ENCODE measurements around the gene CDKAL1. TPM values are rescaled to one million over a fixed set of nuclear protein-coding genes. Genes with fewer than 3 reads are reported as not detected.
A peak's percentile ranks its signal among the peaks of the same experiment; 100 is the strongest.

The CDKAL1 gene
- total RNA-seq (2021; fragmentation: NEBNext Ultra II Directional; extraction: Animal tissue kit (Norgen Biotek cat#: 25700)) (22.7 and 24.6 TPM in 2 replicates), polyA plus RNA-seq (2011; rRNA removed) (6.1 and 8.4 TPM in 2 replicates), polyA minus RNA-seq (2011; rRNA and poly(A)+ RNA removed) (17.8 and 21.7 TPM in 2 replicates)
- 8.2 TPM for polyA plus RNA-seq (2011; cell fraction: cytosol; rRNA removed)
- 3.6 TPM for polyA plus RNA-seq (2011; cell fraction: nucleus; rRNA removed)
- polyA plus RNA-seq (2012, experiment 1 of 2): 8.1 to 12.6 TPM (median 9.7 TPM) in 4 replicates
- 2.0 TPM for polyA plus RNA-seq (2012, experiment 2 of 2)
- 10.5 TPM for polyA plus RNA-seq (2013, experiment 1 of 2)
- 10.0 TPM for polyA plus RNA-seq (2013, experiment 2 of 2)
- polyA minus RNA-seq (2011; cell fraction: cytosol; rRNA and poly(A)+ RNA removed): 16.1 TPM
- 21.9 TPM for polyA minus RNA-seq (2011; cell fraction: nucleus; rRNA and poly(A)+ RNA removed)
- long read RNA-seq, experiment 1, partial matches to known transcripts: 0 of 6 reads
- long read RNA-seq, experiment 1, other reads (novel, unspliced or antisense): 4 of 6 reads
- long read RNA-seq, experiment 2, partial matches to known transcripts: 0 of 8 reads
- long read RNA-seq, experiment 2, other reads (novel, unspliced or antisense): 7 of 8 reads

DNA sequence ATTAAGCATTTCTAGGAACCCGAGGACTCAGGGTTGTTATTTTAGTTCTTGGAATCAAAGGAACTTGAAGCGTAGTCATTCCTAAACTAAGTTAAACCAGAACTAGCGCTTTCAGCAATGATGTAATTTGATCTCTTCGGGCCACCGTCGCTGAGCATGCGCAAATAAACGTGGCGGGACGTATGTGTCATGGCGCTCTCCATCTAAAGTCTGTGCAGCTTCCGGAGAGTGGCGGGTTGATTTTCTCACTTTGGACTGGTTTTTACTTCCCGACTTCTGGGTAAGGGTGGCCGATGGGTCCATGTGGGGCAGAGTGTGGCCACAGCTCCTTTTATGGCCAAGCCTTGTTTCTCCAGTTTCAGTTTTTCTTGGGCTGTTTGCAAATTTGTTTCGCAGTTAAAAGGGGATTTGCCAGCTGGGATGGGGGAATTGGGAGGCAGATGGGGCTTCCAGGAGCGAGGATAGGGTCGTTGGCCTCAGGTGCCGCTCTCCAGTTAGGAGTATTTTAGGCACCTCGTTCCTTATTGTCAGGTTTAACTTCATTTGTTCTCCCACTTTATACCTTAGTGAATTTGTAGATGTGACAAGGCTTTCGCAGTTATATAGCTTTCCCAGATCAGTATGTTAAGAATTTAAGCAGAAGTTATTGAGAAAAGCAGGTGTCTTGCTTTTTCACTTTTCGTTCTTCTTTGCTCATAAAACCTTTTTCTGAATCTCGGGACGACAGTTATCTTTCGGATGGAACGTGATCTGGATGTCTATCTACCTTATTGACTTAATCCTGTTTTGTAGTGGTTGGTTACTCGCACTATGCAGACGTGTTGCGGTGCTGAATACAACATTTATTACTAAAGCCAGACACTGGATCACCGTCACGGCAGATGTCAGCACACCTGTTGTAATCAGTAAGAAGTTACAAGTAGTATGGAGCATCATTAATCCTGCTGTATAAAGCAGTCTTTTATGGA, at the start of gene CDKAL1:
CDKAL1 (plus strand) TSS at position 163 of the 968 bp plus-strand sequence. CDS start 11,894 bp downstream, outside the sequence.
- H2BK120ac ChIP-seq (replicated peaks; ENCODE audit: low read depth, low read length): no peak within 1 kb of the TSS
- FAIRE-seq: peak; percentile 90
- peak within 1 kb of the TSS; percentile 84 for H3K27ac ChIP-seq (ENCODE audit: low read depth, low read length)
- H3K79me1 ChIP-seq (ENCODE audit: low read depth, low read length): peaks cover 3% of the 10 kb centered on the region; the same call in 1 of the 2 replicates
- H3K27me3 ChIP-seq (replicated peaks in 1 of 4; ENCODE audit: control insufficient read depth in 3 of 4, extremely low read depth in 1 of 4, insufficient read depth in 3 of 4, low read length in 3 of 4): no peaks in the 10 kb centered on the region
- peak within 1 kb of the TSS; percentile 98 for H2AFZ ChIP-seq (ENCODE audit: low read length)
- no peak within 1 kb of the TSS for H2BK15ac ChIP-seq (ENCODE audit: low read length)
- H3K9ac ChIP-seq (replicated peaks in 1 of 4; ENCODE audit: extremely low read depth in 1 of 4, low read depth in 3 of 4, low read length in 3 of 4): peak within 1 kb of the TSS; percentile 93 to 99 (median 94)
- H3K23ac ChIP-seq (ENCODE audit: insufficient read length): no peak within 1 kb of the TSS
- peak within 1 kb of the TSS; percentile 88 for H2BK5ac ChIP-seq (ENCODE audit: low read depth, low read length)
- ChIA-PET CTCF (ENCODE audit: partially characterized antibody) (interaction anchor here (0.5 to 0.6 kb wide), 3 partner anchors 22 to 921 kb away, joined by 3 read pairs; no protein-coding TSS in a partner anchor), POLR2A (ENCODE audit: partially characterized antibody) (interaction anchor here (0.8 to 1.2 kb wide), 5 partner anchors 11 to 991 kb away, joined by 3 to 4 read pairs (median 3); no protein-coding TSS in a partner anchor)
- peak within 1 kb of the TSS; percentile 50 for H3K56ac ChIP-seq (replicated peaks; ENCODE audit: insufficient read length, low read depth, low read length)
- DNase-seq (ENCODE audit: low read depth in 1 of 2, low spot score in 2 of 2): peak; percentile 50 to 88
- peaks cover 0 to 4% of the 10 kb centered on the region in 2 experiments for H4K20me1 ChIP-seq (replicated peaks in 1 of 2; ENCODE audit: control insufficient read depth in 1 of 2, insufficient read depth in 2 of 2, low read length in 2 of 2)
- H2AK5ac ChIP-seq (ENCODE audit: low read depth, low read length): no peak within 1 kb of the TSS
- H4K8ac ChIP-seq (ENCODE audit: extremely low read depth, insufficient read depth, low read length): peak within 1 kb of the TSS; percentile 99; the same call in 1 of the 2 replicates
- H3K9me3 ChIP-seq (ENCODE audit: insufficient read depth in 2 of 2, low read depth in 1 of 2, low read length in 1 of 2): no peaks in the 10 kb centered on the region
- peak within 1 kb of the TSS; percentile 72; the same call in 1 of the 2 replicates for H2BK12ac ChIP-seq (ENCODE audit: low read depth, low read length)
- no peak within 1 kb of the TSS for H2BK20ac ChIP-seq (ENCODE audit: low read length)
- H4K91ac ChIP-seq (replicated peaks; ENCODE audit: insufficient read length, low read length): no peak within 1 kb of the TSS
- H3K4me1 ChIP-seq (replicated peaks in 1 of 4; ENCODE audit: control insufficient read depth in 3 of 4, insufficient read depth in 4 of 4, low read length in 3 of 4): peaks cover 0 to 3% (median 0%) of the 10 kb centered on the region in 4 experiments; a peak in 1 of 7 replicates
- H3K18ac ChIP-seq (ENCODE audit: extremely low read depth, low read length): peak within 1 kb of the TSS; percentile 97; the same call in 1 of the 2 replicates
- H3K4me3 ChIP-seq (ENCODE audit: extremely low read depth in 1 of 4, insufficient read depth in 2 of 4, low read depth in 3 of 4, low read length in 4 of 4): peak within 1 kb of the TSS; percentile 75 to 96 (median 90)
- peak within 1 kb of the TSS; percentile 76 to 94 for H3K4me2 ChIP-seq (ENCODE audit: insufficient read depth in 1 of 2, low read depth in 2 of 2, low read length in 2 of 2)
- H3K36me3 ChIP-seq (ENCODE audit: control insufficient read depth in 2 of 4, insufficient read depth in 4 of 4, low read length in 3 of 4): no peaks in the 10 kb centered on the region
- WGBS, 2 experiments (ENCODE audit: extremely low coverage in 1 of 2, insufficient coverage in 1 of 2, insufficient read length in 1 of 2, insufficient replicate concordance in 2 of 2, low coverage in 1 of 2, low lambda C conversion rate in 2 of 2, missing lambda C conversion rate in 1 of 2): 7% methylated on average over 31 of the region's 31 CpGs; no CpG with 5 or more reads in 1 of the 2 experiments
- peaks cover 4% of the 10 kb centered on the region for H3K23me2 ChIP-seq (ENCODE audit: low read depth, low read length)
- H3K4ac ChIP-seq (replicated peaks; ENCODE audit: insufficient read length, low read depth, low read length): no peak within 1 kb of the TSS
- H3K79me2 ChIP-seq (ENCODE audit: control insufficient read depth in 1 of 2, insufficient read depth in 2 of 2, low read length in 2 of 2): peaks cover 0 to 33% of the 10 kb centered on the region in 2 experiments; a peak in 2 of 4 replicates
- H4K5ac ChIP-seq (ENCODE audit: insufficient read length, low read depth, low read length): peak within 1 kb of the TSS; percentile 89
- no peak within 1 kb of the TSS for H3K14ac ChIP-seq (ENCODE audit: insufficient read length)
- TF ChIP-seq HDAC6 (IDR thresholded peaks at IDR 0.05; ENCODE audit: low read depth, low read length) (no peak), CBX5 (IDR thresholded peaks at IDR 0.05; ENCODE audit: low read depth, low read length) (no peak)

Measured in H1 (cell line).